ENCODE data around the gene PCDHB4. TPM values are rescaled to one million over a fixed set of nuclear protein-coding genes. Genes with fewer than 3 reads are reported as not detected.
"Not testable (repeated sequence)": the region's sequence is repeated elsewhere in the genome, so short reads cannot be mapped to it uniquely, and the experiment has no call there.

PCDHB4 gene
- total and polyA plus RNA-seq, 2 of the 4 experiments (the other 2 are of a cell fraction): 0.03 TPM; not detected in 1

DNA sequence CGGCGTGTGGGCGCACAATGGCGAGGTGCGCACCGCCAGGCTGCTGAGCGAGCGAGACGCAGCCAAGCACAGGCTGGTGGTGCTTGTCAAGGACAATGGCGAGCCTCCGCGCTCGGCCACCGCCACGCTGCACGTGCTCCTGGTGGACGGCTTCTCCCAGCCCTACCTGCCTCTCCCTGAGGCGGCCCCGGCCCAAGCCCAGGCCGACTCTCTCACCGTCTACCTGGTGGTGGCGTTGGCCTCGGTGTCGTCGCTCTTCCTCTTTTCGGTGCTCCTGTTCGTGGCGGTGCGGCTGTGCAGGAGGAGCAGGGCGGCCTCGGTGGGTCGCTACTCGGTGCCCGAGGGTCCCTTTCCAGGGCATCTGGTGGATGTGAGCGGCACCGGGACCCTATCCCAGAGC is 30.5 kb downstream of the PCDHB4 start:
- H2BK120ac ChIP-seq (ENCODE audit: low read depth, low read length); CTCF ChIA-PET; H3K27me3 ChIP-seq (ENCODE audit: control insufficient read depth, insufficient read depth, low read length); H3K4me1 ChIP-seq (ENCODE audit: control insufficient read depth, insufficient read depth, low read length); H2AK9ac ChIP-seq (replicated peaks; ENCODE audit: low read depth, low read length, poor library complexity); H3K4me3 ChIP-seq (ENCODE audit: insufficient read depth, low read depth, low read length); H4K91ac ChIP-seq (ENCODE audit: insufficient read depth, low read depth, low read length); DNase-seq; in situ Hi-C loops (cut with MboI; ENCODE audit: low sequenced_read_pairs); H3K9ac ChIP-seq (ENCODE audit: low read depth, low read length); H4K5ac ChIP-seq (ENCODE audit: low read depth, low read length); H3K4me2 ChIP-seq (ENCODE audit: low read depth, low read length); H3K18ac ChIP-seq (ENCODE audit: low read depth, low read length); dilution Hi-C loops (cut with HindIII; ENCODE audit: low sequenced_read_pairs, unreplicated experiment); intact Hi-C loops (cut with micrococcal nuclease); H2AFZ ChIP-seq (replicated peaks; ENCODE audit: low read length, poor library complexity); H2AK5ac ChIP-seq (ENCODE audit: low read depth, low read length); BruUV-seq (replicated peaks); H3K14ac ChIP-seq (replicated peaks; ENCODE audit: low read depth, low read length); H3K4ac ChIP-seq (ENCODE audit: low read depth, low read length); ATAC-seq (ENCODE audit: low read depth); H4K8ac ChIP-seq (ENCODE audit: low read depth in 2 of 2, low read length in 2 of 2); POLR2A ChIA-PET (ENCODE audit: unreplicated experiment); H3K9me1 ChIP-seq (ENCODE audit: insufficient read depth, low read length); H2BK15ac ChIP-seq (ENCODE audit: low read depth, low read length); H3K79me1 ChIP-seq (ENCODE audit: low read depth in 1 of 2, low read length in 2 of 2); H3K36me3 ChIP-seq (ENCODE audit: control insufficient read depth, insufficient read depth, low read length); H2BK20ac ChIP-seq (ENCODE audit: low read depth, low read length); H4K20me1 ChIP-seq (ENCODE audit: insufficient read depth, low read length); H3K23ac ChIP-seq (ENCODE audit: low read depth, low read length); H3K27ac ChIP-seq (ENCODE audit: insufficient read depth, low read length); H3K56ac ChIP-seq (ENCODE audit: extremely low read depth, insufficient read depth, low read length); H2BK5ac ChIP-seq (ENCODE audit: low read depth, low read length, poor library complexity, severe bottlenecking): not testable (repeated sequence)
- H3K9me3 ChIP-seq (ENCODE audit: control insufficient read depth, insufficient read depth, low read length): peaks cover 19% of the 10 kb centered on the region; the same call in 1 of the 2 replicates
- WGBS, 2 experiments (ENCODE audit: extremely low coverage in 2 of 2, insufficient read length in 1 of 2): no CpG with 5 or more reads among the region's 36 CpGs
